Measurements from ENCODE around the gene FAM90A26. TPM values are rescaled to one million over a fixed set of nuclear protein-coding genes. Genes with fewer than 3 reads are reported as not detected.
"Not testable (repeated sequence)": the region's sequence is repeated elsewhere in the genome, so short reads cannot be mapped to it uniquely, and the experiment has no call there.

FAM90A26 gene
- total RNA-seq, 1 donor from 2014 or later: not detected

DNA sequence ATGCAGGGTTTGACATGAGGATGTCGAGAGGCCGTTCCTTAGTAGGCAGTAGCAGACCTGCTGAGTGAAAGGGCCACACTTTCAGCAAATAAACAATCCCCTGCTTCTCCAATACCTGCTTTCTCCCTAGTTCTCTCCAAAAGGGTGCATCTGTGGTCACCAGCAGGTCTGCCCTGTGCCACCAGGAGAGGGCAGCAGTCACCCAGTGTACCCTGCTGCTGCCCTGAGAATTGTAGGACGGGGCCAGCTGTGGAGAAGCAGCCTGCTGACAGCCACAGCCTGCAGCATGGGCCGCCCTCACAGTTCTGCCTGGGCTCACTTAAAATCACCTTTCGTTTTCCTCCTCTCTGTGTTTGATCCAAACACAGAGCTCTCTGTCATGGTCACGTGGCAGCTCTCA, 11.8 kb upstream of the FAM90A26 start:
- not testable (repeated sequence) for H3K9me3 Mint-ChIP-seq (ENCODE audit: unreplicated experiment); H3K27me3 Mint-ChIP-seq (ENCODE audit: unreplicated experiment); H3K27ac Mint-ChIP-seq (ENCODE audit: unreplicated experiment); H3K4me1 Mint-ChIP-seq (ENCODE audit: unreplicated experiment); DNase-seq (ENCODE audit: low spot score); H3K36me3 Mint-ChIP-seq (ENCODE audit: low read depth, unreplicated experiment); H3K4me3 Mint-ChIP-seq (ENCODE audit: unreplicated experiment)

- not testable (repeated sequence) for H3K36me3 Mint-ChIP-seq (ENCODE audit: low read depth, unreplicated experiment); H3K4me1 Mint-ChIP-seq (ENCODE audit: unreplicated experiment); H3K27ac Mint-ChIP-seq (ENCODE audit: unreplicated experiment); DNase-seq (ENCODE audit: low spot score); H3K27me3 Mint-ChIP-seq (ENCODE audit: unreplicated experiment); H3K9me3 Mint-ChIP-seq (ENCODE audit: unreplicated experiment); H3K4me3 Mint-ChIP-seq (ENCODE audit: unreplicated experiment)
Measured at GRCh38 chr4:9160046-9160445, 10.2 kb upstream of the FAM90A26 start.

DNA sequence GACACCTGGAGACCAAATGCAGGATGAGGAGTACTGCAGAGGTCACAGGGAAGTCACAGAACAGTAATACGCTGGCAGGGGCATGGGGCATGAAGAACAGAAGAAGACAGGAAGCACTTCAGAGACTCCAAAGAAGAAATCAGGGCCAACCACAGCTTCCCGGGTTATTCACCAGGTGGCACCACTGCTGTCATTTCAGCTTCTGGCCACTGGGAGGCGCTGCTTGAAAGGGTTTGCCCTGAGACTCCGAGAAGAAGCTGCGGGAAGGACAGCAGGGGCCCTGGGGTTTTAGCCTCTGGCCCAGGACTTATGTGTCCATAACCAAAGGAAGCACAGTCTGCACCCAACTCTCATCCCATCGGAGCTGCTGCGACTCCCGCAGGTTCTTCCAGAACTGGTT, 4.2 kb upstream of the FAM90A26 start:
- H3K4me3 Mint-ChIP-seq (ENCODE audit: unreplicated experiment); H3K4me1 Mint-ChIP-seq (ENCODE audit: unreplicated experiment); DNase-seq (ENCODE audit: low spot score); H3K27me3 Mint-ChIP-seq (ENCODE audit: unreplicated experiment); H3K36me3 Mint-ChIP-seq (ENCODE audit: low read depth, unreplicated experiment); H3K27ac Mint-ChIP-seq (ENCODE audit: unreplicated experiment); H3K9me3 Mint-ChIP-seq (ENCODE audit: unreplicated experiment): not testable (repeated sequence)

- not testable (repeated sequence) for H3K9me3 Mint-ChIP-seq (ENCODE audit: unreplicated experiment); DNase-seq (ENCODE audit: low spot score); H3K27me3 Mint-ChIP-seq (ENCODE audit: unreplicated experiment); H3K4me3 Mint-ChIP-seq (ENCODE audit: unreplicated experiment); H3K36me3 Mint-ChIP-seq (ENCODE audit: low read depth, unreplicated experiment); H3K4me1 Mint-ChIP-seq (ENCODE audit: unreplicated experiment); H3K27ac Mint-ChIP-seq (ENCODE audit: unreplicated experiment)
Measured at GRCh38 chr4:9210357-9210756, 40.1 kb downstream of the FAM90A26 start, which contains the start of gene USP17L10. TSS of gene USP17L10 (plus strand) at chr4:9210657. CDS start at chr4:9210657, 0 bp downstream.

DNA sequence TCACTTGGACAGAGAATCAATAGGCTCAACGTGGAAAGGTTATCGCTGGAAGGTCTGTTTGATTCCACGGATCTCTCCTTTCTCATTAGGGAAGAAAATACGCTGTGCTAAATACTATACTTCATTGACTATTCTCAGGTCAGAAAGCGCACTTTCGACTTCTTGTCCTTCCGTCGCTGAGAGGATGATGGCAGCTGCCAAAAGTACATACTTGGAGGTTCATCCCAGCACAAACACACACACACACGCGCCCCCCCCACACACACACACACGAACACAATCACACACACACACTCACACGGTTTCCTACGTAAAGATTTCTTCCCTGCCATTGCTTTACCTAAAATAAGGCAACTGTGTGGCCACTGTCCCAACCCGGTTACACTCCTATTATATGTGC, 44.5 kb downstream of the FAM90A26 start:
- not testable (repeated sequence) for H3K27me3 Mint-ChIP-seq (ENCODE audit: unreplicated experiment); H3K36me3 Mint-ChIP-seq (ENCODE audit: low read depth, unreplicated experiment); H3K4me3 Mint-ChIP-seq (ENCODE audit: unreplicated experiment); H3K27ac Mint-ChIP-seq (ENCODE audit: unreplicated experiment); H3K9me3 Mint-ChIP-seq (ENCODE audit: unreplicated experiment); DNase-seq (ENCODE audit: low spot score); H3K4me1 Mint-ChIP-seq (ENCODE audit: unreplicated experiment)

- DNase-seq (ENCODE audit: low spot score); H3K27ac Mint-ChIP-seq (ENCODE audit: unreplicated experiment); H3K36me3 Mint-ChIP-seq (ENCODE audit: low read depth, unreplicated experiment); H3K9me3 Mint-ChIP-seq (ENCODE audit: unreplicated experiment); H3K4me3 Mint-ChIP-seq (ENCODE audit: unreplicated experiment); H3K4me1 Mint-ChIP-seq (ENCODE audit: unreplicated experiment); H3K27me3 Mint-ChIP-seq (ENCODE audit: unreplicated experiment): not testable (repeated sequence)
Measured at GRCh38 chr4:9215105-9215504, 44.9 kb downstream of the FAM90A26 start, which contains the start of gene USP17L11. TSS of gene USP17L11 (plus strand) at chr4:9215405. CDS start at chr4:9215405, 0 bp downstream.

GRCh38 chr4:9219852-9220251, 49.6 kb downstream of the FAM90A26 start, which contains the start of gene USP17L12:
TSS of gene USP17L12 (plus strand) at chr4:9220152. CDS start at chr4:9220152, 0 bp downstream.
- not testable (repeated sequence) for H3K27ac Mint-ChIP-seq (ENCODE audit: unreplicated experiment); H3K27me3 Mint-ChIP-seq (ENCODE audit: unreplicated experiment); H3K4me3 Mint-ChIP-seq (ENCODE audit: unreplicated experiment); H3K4me1 Mint-ChIP-seq (ENCODE audit: unreplicated experiment); DNase-seq (ENCODE audit: low spot score); H3K36me3 Mint-ChIP-seq (ENCODE audit: low read depth, unreplicated experiment); H3K9me3 Mint-ChIP-seq (ENCODE audit: unreplicated experiment)

- not testable (repeated sequence) for H3K4me1 Mint-ChIP-seq (ENCODE audit: unreplicated experiment); DNase-seq (ENCODE audit: low spot score); H3K27ac Mint-ChIP-seq (ENCODE audit: unreplicated experiment); H3K36me3 Mint-ChIP-seq (ENCODE audit: low read depth, unreplicated experiment); H3K27me3 Mint-ChIP-seq (ENCODE audit: unreplicated experiment); H3K4me3 Mint-ChIP-seq (ENCODE audit: unreplicated experiment); H3K9me3 Mint-ChIP-seq (ENCODE audit: unreplicated experiment)
Measured at GRCh38 chr4:9224596-9224995, 54.4 kb downstream of the FAM90A26 start, which contains the start of gene USP17L13. TSS of gene USP17L13 (plus strand) at chr4:9224896. CDS start at chr4:9224896, 0 bp downstream.

Other genes starting within 250 kb of the FAM90A26 start
- not detected for gene USP17L10, start 40.2 kb downstream of the FAM90A26 start, total RNA-seq (ENCODE audit: unreplicated experiment)
- not detected for gene USP17L11, start 45.0 kb downstream of the FAM90A26 start, total RNA-seq (ENCODE audit: unreplicated experiment)
- gene USP17L12, start 49.7 kb downstream of the FAM90A26 start, total RNA-seq (ENCODE audit: unreplicated experiment): not detected
- not detected for gene USP17L13, start 54.5 kb downstream of the FAM90A26 start, total RNA-seq (ENCODE audit: unreplicated experiment)
- gene USP17L15, start 64.0 kb downstream of the FAM90A26 start, total RNA-seq (ENCODE audit: unreplicated experiment): not detected
- not detected for gene USP17L17, start 73.5 kb downstream of the FAM90A26 start, total RNA-seq (ENCODE audit: unreplicated experiment)
- gene USP17L18, start 78.2 kb downstream of the FAM90A26 start, total RNA-seq (ENCODE audit: unreplicated experiment): not detected
- gene USP17L19, start 83.0 kb downstream of the FAM90A26 start, total RNA-seq (ENCODE audit: unreplicated experiment): not detected
- gene USP17L20, start 87.7 kb downstream of the FAM90A26 start, total RNA-seq (ENCODE audit: unreplicated experiment): not detected
- not detected for gene USP17L21, start 92.5 kb downstream of the FAM90A26 start, total RNA-seq (ENCODE audit: unreplicated experiment)
- not detected for gene USP17L22, start 97.2 kb downstream of the FAM90A26 start, total RNA-seq (ENCODE audit: unreplicated experiment)
- not detected for gene USP17L24, start 154.8 kb downstream of the FAM90A26 start, total RNA-seq (ENCODE audit: unreplicated experiment)
- not detected for gene USP17L25, start 159.5 kb downstream of the FAM90A26 start, total RNA-seq (ENCODE audit: unreplicated experiment)
- gene USP17L26, start 164.2 kb downstream of the FAM90A26 start, total RNA-seq (ENCODE audit: unreplicated experiment): not detected
- gene USP17L5, start 169.0 kb downstream of the FAM90A26 start, total RNA-seq (ENCODE audit: unreplicated experiment): not detected
- not detected for gene USP17L27, start 173.7 kb downstream of the FAM90A26 start, total RNA-seq (ENCODE audit: unreplicated experiment)
- not detected for gene USP17L28, start 178.5 kb downstream of the FAM90A26 start, total RNA-seq (ENCODE audit: unreplicated experiment)
- gene USP17L29, start 183.2 kb downstream of the FAM90A26 start, total RNA-seq (ENCODE audit: unreplicated experiment): not detected
- gene USP17L30, start 192.7 kb downstream of the FAM90A26 start, total RNA-seq (ENCODE audit: unreplicated experiment): not detected